Esophagus squamous epithelium (tissue), 5 donors: ENCODE results near the gene KCNE2. TPM values are rescaled to one million over a fixed set of nuclear protein-coding genes. Genes with fewer than 3 reads are reported as not detected.

Experiments used
- DNase-seq: peaks from one replicate; lab custom pipeline; 2025; lab: John Stamatoyannopoulos, UW
- H3K27ac ChIP-seq, 4 donors: fragments of 200-600 bp; sonication (generic); one replicate each; pipeline ENCODE4 v1.5.1; 2016 to 2019; ENCODE audit warnings: mild to moderate bottlenecking in 1 of 4
- H3K27me3 ChIP-seq, 4 donors: fragments of 200-600 bp; sonication (generic); 1 replicate in 3 of 4; 2 replicates in 1 of 4; pipeline versions ENCODE4 v1.5.1 to v1.6.0; 2017 to 2021; ENCODE audit warnings: antibody characterized with exemption in 1 of 4
- H3K36me3 ChIP-seq, 3 donors: fragments of 200-600 bp; sonication (generic); one replicate each; pipeline ENCODE4 v1.5.1; 2016 to 2019
- H3K4me1 ChIP-seq, 3 donors: fragments of 200-600 bp; sonication (generic); one replicate each; pipeline ENCODE4 v1.5.1; 2017 to 2019
- H3K4me3 ChIP-seq, 4 donors: fragments of 200-600 bp; sonication (generic); 1 replicate in 3 of 4; 2 replicates in 1 of 4; pipeline ENCODE4 v1.5.1; 2016 to 2019; ENCODE audit warnings: mild to moderate bottlenecking in 2 of 4, moderate library complexity in 1 of 4
- H3K9me3 ChIP-seq, 3 donors: fragments of 200-600 bp; sonication (generic); one replicate each; pipeline ENCODE4 v1.5.1; 2016 to 2019
- POLR2A ChIP-seq, 4 donors: fragments of 450-650 bp; IDR thresholded peaks; one replicate each; pipeline ENCODE4 v1.6.1; 2017; ENCODE audit warnings: antibody characterized with exemption in 4 of 4, mild to moderate bottlenecking in 4 of 4, moderate library complexity in 3 of 4
- WGBS, 2 donors: methylation state at CpG; one replicate each; pipeline ENCODE4 v1.1.5; 2018; 5-methylcytosine and 5-hydroxymethylcytosine counted together
- intact Hi-C: fragments of 100-400 bp; cut with DNase I; formaldehyde crosslinking; loops from one replicate; pipeline ENCODE4 v1.15.0; 2022
- total RNA-seq, 4 donors: library from RNA; depleted of rRNA; stranded (reverse); fragments of >200 nt; gene quantifications; one replicate each; pipeline ENCODE4 v1.1.0, GENCODE V29; 2016
- TF ChIP-seq, protein P1 (sequence below), 6 experiments: fragments of 450-650 bp in 4 of 6; fragments of 200-600 bp in 2 of 6; sonication (generic) in 2 of 6; IDR thresholded peaks; one replicate each; pipeline ENCODE4 v1.5.1; 2016 to 2019; ENCODE audit warnings: antibody characterized with exemption in 6 of 6, mild to moderate bottlenecking in 4 of 6, moderate library complexity in 4 of 6
- donor health status: DM: yes; HTN: yes; CAD: no.

The KCNE2 gene
- total RNA-seq, 4 donors from 2014 or later, result not detected

GRCh38 chr21:34355570-34355969 is 8.2 kb upstream of the KCNE2 start:
- intact Hi-C loops, result no loop called here
- no peaks in the 10 kb centered on the region for H3K36me3 ChIP-seq
- no peak overlapping the region for H3K27ac ChIP-seq
- H3K4me1 ChIP-seq, result no peaks in the 10 kb centered on the region
- H3K4me3 ChIP-seq, result no peak overlapping the region
- DNase-seq, result no peak
- TF ChIP-seq, protein P1, sequence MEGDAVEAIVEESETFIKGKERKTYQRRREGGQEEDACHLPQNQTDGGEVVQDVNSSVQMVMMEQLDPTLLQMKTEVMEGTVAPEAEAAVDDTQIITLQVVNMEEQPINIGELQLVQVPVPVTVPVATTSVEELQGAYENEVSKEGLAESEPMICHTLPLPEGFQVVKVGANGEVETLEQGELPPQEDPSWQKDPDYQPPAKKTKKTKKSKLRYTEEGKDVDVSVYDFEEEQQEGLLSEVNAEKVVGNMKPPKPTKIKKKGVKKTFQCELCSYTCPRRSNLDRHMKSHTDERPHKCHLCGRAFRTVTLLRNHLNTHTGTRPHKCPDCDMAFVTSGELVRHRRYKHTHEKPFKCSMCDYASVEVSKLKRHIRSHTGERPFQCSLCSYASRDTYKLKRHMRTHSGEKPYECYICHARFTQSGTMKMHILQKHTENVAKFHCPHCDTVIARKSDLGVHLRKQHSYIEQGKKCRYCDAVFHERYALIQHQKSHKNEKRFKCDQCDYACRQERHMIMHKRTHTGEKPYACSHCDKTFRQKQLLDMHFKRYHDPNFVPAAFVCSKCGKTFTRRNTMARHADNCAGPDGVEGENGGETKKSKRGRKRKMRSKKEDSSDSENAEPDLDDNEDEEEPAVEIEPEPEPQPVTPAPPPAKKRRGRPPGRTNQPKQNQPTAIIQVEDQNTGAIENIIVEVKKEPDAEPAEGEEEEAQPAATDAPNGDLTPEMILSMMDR (IDR thresholded peaks at IDR 0.05), result no peak
- TF ChIP-seq POLR2A (IDR thresholded peaks at IDR 0.05), result no peak
- no peaks in the 10 kb centered on the region for H3K9me3 ChIP-seq
- no peaks in the 10 kb centered on the region for H3K27me3 ChIP-seq
- 94 to 100% methylated on average over 5 of the region's 5 CpGs for WGBS, 2 donors

DNA sequence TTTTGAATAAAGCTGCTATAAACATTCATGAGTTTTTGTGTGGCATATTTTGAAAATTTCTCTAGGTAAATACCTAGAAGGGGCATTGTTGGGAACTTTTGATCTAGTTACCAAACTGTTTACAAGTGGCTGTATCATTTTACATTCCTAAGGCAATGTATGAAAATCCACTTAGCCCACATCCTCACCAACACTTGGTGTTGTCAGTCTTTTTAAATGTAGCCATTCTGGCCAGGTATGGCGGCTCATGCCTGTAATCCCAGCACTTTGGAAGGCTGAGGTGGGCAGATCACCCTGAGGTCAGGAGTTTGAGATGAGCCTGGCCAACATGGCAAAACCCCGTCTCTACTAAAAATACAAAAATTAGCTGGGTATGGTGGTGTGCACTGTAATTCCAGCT is 5.9 kb upstream of the KCNE2 start:
- no peaks in the 10 kb centered on the region for H3K9me3 ChIP-seq
- H3K4me3 ChIP-seq, result no peak overlapping the region
- no peak overlapping the region for H3K27ac ChIP-seq
- DNase-seq, result no peak
- no peaks in the 10 kb centered on the region for H3K36me3 ChIP-seq
- intact Hi-C loops, result no loop called here
- H3K4me1 ChIP-seq, result peaks cover 0 to 9% (median 0%) of the 10 kb centered on the region in 3 donors
- H3K27me3 ChIP-seq, result peaks cover 0 to 8% (median 0%) of the 10 kb centered on the region in 4 donors
- TF ChIP-seq, protein P1 (IDR thresholded peaks at IDR 0.05), result no peak
- no peak for TF ChIP-seq POLR2A (IDR thresholded peaks at IDR 0.05)
- 60 to 100% methylated on average over 1 of the region's 2 CpGs for WGBS, 2 donors

GRCh38 chr21:34358866-34359265 is 4.9 kb upstream of the KCNE2 start:
- DNase-seq, result no peak
- no peak for TF ChIP-seq POLR2A (IDR thresholded peaks at IDR 0.05)
- TF ChIP-seq, protein P1 (IDR thresholded peaks at IDR 0.05), result no peak
- Histone ChIP-seq H3K4me1 (peaks cover 0 to 9% (median 0%) of the 10 kb centered on the region in 3 donors), H3K27ac (no peak overlapping the region), H3K9me3 (no peaks in the 10 kb centered on the region), H3K27me3 (peaks cover 0 to 8% (median 0%) of the 10 kb centered on the region in 4 donors), H3K36me3 (no peaks in the 10 kb centered on the region), H3K4me3 (no peak overlapping the region)
- intact Hi-C loops, result no loop called here
- WGBS, 2 donors, result 95 to 100% methylated on average over 1 of the region's 1 CpG

- Histone ChIP-seq H3K27ac (no peak overlapping the region), H3K4me3 (no peak overlapping the region), H3K4me1 (peaks cover 0 to 9% (median 0%) of the 10 kb centered on the region in 3 donors), H3K27me3 (peaks cover 0 to 8% (median 0%) of the 10 kb centered on the region in 4 donors), H3K9me3 (no peaks in the 10 kb centered on the region), H3K36me3 (no peaks in the 10 kb centered on the region)
- no peak for TF ChIP-seq POLR2A (IDR thresholded peaks at IDR 0.05)
- TF ChIP-seq, protein P1 (IDR thresholded peaks at IDR 0.05), result no peak
- 83 to 90% methylated on average over 12 of the region's 12 CpGs for WGBS, 2 donors
- intact Hi-C loops, result no loop called here
- no peak for DNase-seq
These were observed 3.1 kb upstream of the KCNE2 start for GRCh38 chr21:34360488-34361241.

DNA sequence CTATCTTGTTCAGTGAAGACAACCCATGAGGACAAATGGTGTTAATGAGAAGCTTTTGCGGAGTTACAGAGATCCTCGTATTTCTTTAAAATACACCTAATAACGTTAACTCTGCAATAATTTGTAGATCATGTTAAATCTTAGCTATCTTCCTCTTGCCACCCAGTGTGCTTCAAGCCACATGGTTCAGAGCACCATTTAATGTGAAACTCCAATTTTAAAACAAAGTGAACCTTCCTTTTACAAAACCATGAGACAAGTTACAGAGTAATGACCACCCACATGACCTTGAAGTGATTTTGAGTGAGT is 1.7 kb upstream of the KCNE2 start:
- 5 to 16% methylated on average over 3 of the region's 3 CpGs for WGBS, 2 donors
- Histone ChIP-seq H3K4me1 (peaks cover 0 to 9% (median 0%) of the 10 kb centered on the region in 3 donors), H3K27me3 (peaks cover 0 to 8% (median 0%) of the 10 kb centered on the region in 4 donors), H3K27ac (no peak overlapping the region), H3K4me3 (no peak overlapping the region), H3K36me3 (no peaks in the 10 kb centered on the region), H3K9me3 (no peaks in the 10 kb centered on the region)
- intact Hi-C loops, result no loop called here
- TF ChIP-seq, protein P1 (IDR thresholded peaks at IDR 0.05), result no peak
- no peak for TF ChIP-seq POLR2A (IDR thresholded peaks at IDR 0.05)
- no peak for DNase-seq
